ENCODE measurements around the gene DRAM1. TPM values are rescaled to one million over a fixed set of nuclear protein-coding genes. Genes with fewer than 3 reads are reported as not detected.

DRAM1 gene
- total and polyA plus RNA-seq, 10 of the 15 experiments (the other 5 are each of a cell fraction or from before 2014, with no cell fraction given) = 22.4 to 91.5 (median 41.4) TPM

- intact Hi-C loops (cut with micrococcal nuclease; ENCODE audit: unreplicated experiment) = loop anchor here (5.0 kb wide), 1 partner anchor 42 kb away; no protein-coding TSS in a partner anchor
- in situ Hi-C loops (cut with MboI) = no loop called here
- H3K4me3 ChIP-seq = no peak overlapping the region
- H3K4me2 ChIP-seq (ENCODE audit: control insufficient read depth, insufficient read depth) = no peak overlapping the region
- POLR2A ChIA-PET = interaction anchor here (0.7 to 1.3 kb wide), 7 partner anchors 9 to 45 kb away, joined by 3 to 9 read pairs (median 3); no protein-coding TSS in a partner anchor
- BruUV-seq (replicated peaks) = no TSS peak
- TF ChIP-seq SUPT20H (IDR thresholded peaks at IDR 0.05; ENCODE audit: borderline replicate concordance, control insufficient read depth, low read depth, low read length) (no peak), ZBTB40 (IDR thresholded peaks at IDR 0.05; ENCODE audit: borderline replicate concordance) (no peak), CBFB (IDR thresholded peaks at IDR 0.05; ENCODE audit: low read depth) (no peak), CREB1 (IDR thresholded peaks at IDR 0.05; ENCODE audit: low read depth) (no peak)
- no peak overlapping the region for H3K27ac ChIP-seq (ENCODE audit: control insufficient read depth, insufficient read depth)
- no peaks in the 10 kb centered on the region for H3K36me3 ChIP-seq (ENCODE audit: control insufficient read depth in 2 of 2, insufficient read depth in 2 of 2, low read length in 1 of 2)
- H3K27me3 ChIP-seq (replicated peaks in 1 of 2; ENCODE audit: control insufficient read depth in 2 of 2, insufficient read depth in 2 of 2, low read length in 1 of 2) = no peaks in the 10 kb centered on the region
- CTCF ChIA-PET = interaction anchor here (0.6 to 1.8 kb wide), 8 partner anchors 9 to 667 kb away, joined by 3 to 12 read pairs (median 4); partner anchors contain the start of gene GNPTAB
- SMC1A ChIA-PET (ENCODE audit: uncharacterized antibody, unreplicated experiment) = interaction anchor here (0.8 to 2.1 kb wide), 12 partner anchors 9 to 50 kb away, joined by 3 to 11 read pairs (median 5); no protein-coding TSS in a partner anchor
- H3K9me3 ChIP-seq (replicated peaks; ENCODE audit: control insufficient read depth, insufficient read depth, low read length) = no peaks in the 10 kb centered on the region
- no peak for DNase-seq (ENCODE audit: low read depth, low spot score)
- H3K79me2 ChIP-seq (ENCODE audit: control insufficient read depth, insufficient read depth, low read length) = peaks cover 27% of the 10 kb centered on the region
- no peak for FAIRE-seq
- no peaks in the 10 kb centered on the region; the same call in none of the 2 replicates for H3K4me1 ChIP-seq (ENCODE audit: control insufficient read depth, insufficient read depth, low read length)
- ATAC-seq = no peak
- RAD21 ChIA-PET (ENCODE audit: unreplicated experiment) = interaction anchor here (0.9 to 2.0 kb wide), 5 partner anchors 14 to 102 kb away, joined by 3 to 9 read pairs (median 7); no protein-coding TSS in a partner anchor
- H2AFZ ChIP-seq (ENCODE audit: control insufficient read depth, low read depth, low read length) = no peak overlapping the region
- no peaks in the 10 kb centered on the region for H4K20me1 ChIP-seq (ENCODE audit: control insufficient read depth, insufficient read depth)
- H3K9ac ChIP-seq (ENCODE audit: control insufficient read depth, insufficient read depth, low read length) = no peak overlapping the region
- 92% methylated on average over 9 of the region's 9 CpGs for WGBS (ENCODE audit: insufficient coverage, insufficient replicate concordance, low lambda C conversion rate, missing lambda C conversion rate)
Measured at GRCh38 chr12:101875162-101875561, 2.2 kb upstream of the DRAM1 start.
